NCI-H2227 (cell line): ENCODE data around the gene ARHGAP15.

Source experiments
- DNase-seq: peaks from one replicate; lab custom pipeline; 2025; ENCODE audit not compliant: unreplicated experiment; lab: John Stamatoyannopoulos, UW

Gene ARHGAP15

GRCh38 chr2:143682436-143683055, 553.3 kb downstream of the ARHGAP15 start:
- no peak for DNase-seq

DNA sequence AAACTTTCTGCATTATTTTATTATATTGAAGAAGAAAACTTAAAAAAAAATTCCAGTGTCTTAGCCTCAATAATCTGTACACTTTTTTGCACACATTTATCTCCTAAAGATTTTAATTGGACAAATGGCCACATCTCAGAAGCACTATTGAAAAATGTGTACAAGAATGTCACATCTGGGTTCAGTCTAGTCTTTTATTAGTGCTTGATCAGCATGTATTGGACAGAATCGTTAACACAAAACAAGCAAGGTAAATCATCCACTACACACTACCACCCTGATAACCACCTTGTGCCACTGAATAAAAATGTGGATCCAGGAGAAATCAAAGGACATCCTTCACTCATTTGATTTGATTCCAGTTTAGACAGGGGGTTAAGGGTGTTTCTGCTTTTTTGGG, 554.8 kb downstream of the ARHGAP15 start:
- DNase-seq, result no peak

GRCh38 chr2:143684551-143685320, 555.5 kb downstream of the ARHGAP15 start:
- DNase-seq, result no peak

DNA sequence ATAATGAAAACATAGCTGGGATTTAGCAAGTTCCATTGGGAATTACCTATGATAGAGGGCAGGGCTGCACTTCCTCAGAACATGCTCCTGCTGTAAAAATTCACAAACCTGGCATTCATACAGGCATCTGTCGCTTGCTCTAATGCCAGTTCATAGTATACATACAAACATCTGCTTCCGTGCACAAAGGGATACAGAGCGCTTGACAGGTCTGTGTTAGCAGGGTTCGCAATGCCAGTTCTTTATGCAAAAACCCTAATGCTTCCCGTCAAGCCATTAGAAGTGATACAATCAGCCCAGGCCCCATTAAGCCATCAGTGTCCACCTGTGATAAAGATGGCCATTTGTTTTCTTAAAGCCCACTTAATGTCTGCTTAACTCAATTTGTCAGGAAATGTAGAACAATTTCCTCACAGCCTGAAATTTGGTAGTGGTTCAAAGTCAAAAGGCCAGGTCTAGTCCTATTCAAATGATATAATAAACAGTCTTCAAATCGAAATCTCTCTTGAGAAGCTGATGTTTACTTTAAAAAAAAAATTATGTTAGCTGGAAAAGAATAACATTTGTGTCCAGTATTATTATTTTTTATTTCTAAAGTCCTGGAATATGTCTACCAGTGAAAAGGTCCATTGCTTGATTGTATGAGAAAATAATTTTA, 556.3 kb downstream of the ARHGAP15 start:
- DNase-seq, result peak; percentile 72

DNA sequence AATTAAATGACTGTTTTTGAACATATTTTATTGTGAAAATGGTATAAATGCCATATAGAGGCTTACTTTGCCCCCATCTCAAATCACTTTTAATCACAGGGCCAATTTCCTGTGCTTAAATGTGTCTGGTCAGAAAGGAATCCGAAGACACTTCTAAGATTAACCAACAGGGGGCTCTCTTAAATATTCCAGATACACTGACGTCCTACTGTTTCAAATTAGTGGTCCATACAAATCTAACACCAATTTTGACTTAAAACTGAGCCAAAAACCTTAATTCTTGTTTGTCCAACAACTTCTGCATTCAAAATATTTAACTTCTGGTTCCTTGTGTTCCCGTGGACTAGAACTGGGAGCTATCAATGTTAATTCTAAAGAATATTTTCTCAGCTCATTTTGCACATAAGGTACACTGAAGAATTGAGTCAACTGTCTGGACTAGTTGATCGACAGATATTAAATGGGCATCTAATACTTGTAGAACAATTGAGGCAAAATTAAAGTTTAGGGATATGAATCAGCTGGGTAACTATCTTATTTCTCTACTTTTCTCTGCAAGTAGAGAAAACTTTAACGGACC, 557.5 kb downstream of the ARHGAP15 start:
- peak; percentile 53 for DNase-seq

GRCh38 chr2:143688248-143688647, 559.0 kb downstream of the ARHGAP15 start:
- no peak for DNase-seq

- DNase-seq, result no peak
Measured at GRCh38 chr2:143688815-143689214, 559.6 kb downstream of the ARHGAP15 start.

- DNase-seq, result no peak
Measured at GRCh38 chr2:143689541-143689940, 560.3 kb downstream of the ARHGAP15 start.

DNA sequence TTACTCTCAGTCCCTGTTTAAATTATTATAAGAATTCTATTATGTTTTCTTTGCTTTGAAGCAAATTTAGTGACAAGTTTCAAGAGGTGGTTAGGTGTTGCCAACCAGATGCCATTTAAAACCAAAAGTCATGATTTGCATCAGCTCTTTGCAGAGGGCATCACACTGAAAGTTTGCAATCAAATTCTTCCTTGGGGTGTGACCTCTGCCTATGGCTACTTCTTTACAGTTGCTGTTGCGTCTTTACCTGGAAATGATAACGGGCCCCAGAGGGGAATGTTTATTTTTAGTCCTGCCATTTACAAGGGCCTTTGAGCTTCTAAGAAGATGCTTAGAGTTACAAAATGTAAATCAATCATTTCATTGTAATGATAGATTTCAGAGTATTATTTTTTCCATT, 561.0 kb downstream of the ARHGAP15 start:
- DNase-seq, result no peak

DNA sequence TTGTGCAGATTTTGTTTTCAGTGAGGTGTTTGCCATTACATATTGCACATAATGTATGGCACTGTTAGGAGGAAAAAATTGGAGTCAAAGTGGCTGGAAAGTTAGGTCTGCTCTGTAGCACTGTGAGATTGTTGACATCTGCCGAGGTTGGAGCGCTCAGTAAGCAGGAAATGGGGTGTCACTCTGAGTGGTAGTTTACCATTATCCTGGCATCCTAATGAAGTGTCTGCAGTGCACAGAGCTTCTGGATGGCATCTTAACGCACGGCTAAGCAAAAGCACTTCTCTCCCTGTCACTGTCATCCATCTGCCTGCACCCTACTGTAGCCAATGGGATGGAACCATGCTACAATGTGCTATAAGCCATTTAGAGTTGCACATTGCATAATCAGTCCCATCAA, 561.9 kb downstream of the ARHGAP15 start:
- peak; percentile 27 for DNase-seq

- DNase-seq, result peak; percentile 34
Measured at GRCh38 chr2:143692162-143692561, 562.9 kb downstream of the ARHGAP15 start.

GRCh38 chr2:143692967-143693366, 563.7 kb downstream of the ARHGAP15 start:
- no peak for DNase-seq

- peak; percentile 60 for DNase-seq
Measured at GRCh38 chr2:143694335-143694734, 565.1 kb downstream of the ARHGAP15 start.

DNA sequence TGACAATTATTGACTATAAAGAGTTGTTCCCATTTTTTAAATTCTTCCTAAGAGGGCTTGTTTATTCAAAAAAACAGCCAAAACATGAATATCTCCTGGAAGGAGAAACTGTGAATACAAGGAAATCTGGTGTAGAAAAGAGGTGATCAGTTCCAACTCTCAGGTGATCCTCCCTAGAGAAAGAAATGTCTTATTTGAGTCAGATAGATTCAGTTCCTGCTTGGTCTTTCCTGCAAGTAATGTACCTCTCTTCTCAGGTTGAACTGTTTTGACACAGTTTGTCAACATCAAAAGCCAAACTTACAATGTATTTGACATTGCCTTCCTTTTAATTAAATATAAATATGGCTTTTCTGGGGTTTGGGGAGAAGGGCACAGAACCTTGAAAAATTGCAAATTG, 567.4 kb downstream of the ARHGAP15 start:
- DNase-seq, result no peak

GRCh38 chr2:143697744-143698143, 568.5 kb downstream of the ARHGAP15 start:
- no peak for DNase-seq

GRCh38 chr2:143698352-143698751, 569.1 kb downstream of the ARHGAP15 start:
- no peak for DNase-seq

GRCh38 chr2:143698888-143699570, 569.8 kb downstream of the ARHGAP15 start:
- no peak for DNase-seq

DNA sequence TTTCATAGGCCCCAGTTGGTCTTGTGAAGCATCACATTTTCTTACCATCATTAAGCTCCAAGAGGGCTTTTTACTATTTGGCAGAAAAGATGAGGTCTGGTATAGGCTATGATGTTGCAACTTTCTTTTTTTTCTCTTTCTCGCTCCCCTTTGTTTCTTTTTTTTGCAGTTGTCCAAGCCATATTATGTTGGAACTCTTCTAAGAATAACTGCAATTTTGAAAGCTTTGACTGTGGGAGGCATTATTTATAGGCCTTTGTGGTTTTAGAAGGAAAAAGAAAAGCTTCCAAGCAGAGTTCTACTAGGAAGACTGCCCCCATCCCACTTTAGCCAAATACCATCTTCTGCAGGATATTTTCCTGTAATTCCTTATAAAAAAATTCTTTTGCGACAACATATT, 571.6 kb downstream of the ARHGAP15 start:
- DNase-seq, result no peak

GRCh38 chr2:143701785-143702184, 572.6 kb downstream of the ARHGAP15 start:
- DNase-seq, result no peak

- no peak for DNase-seq
Measured at GRCh38 chr2:143702931-143703330, 573.7 kb downstream of the ARHGAP15 start.

- no peak for DNase-seq
Measured at GRCh38 chr2:143704451-143705106, 575.4 kb downstream of the ARHGAP15 start.
